Epithelial cell of prostate (primary cell): ENCODE data around the gene SYNJ2.
A peak's percentile ranks its signal among the peaks of the same experiment; 100 is the strongest.

ENCODE experiments used
- DNase-seq: peaks from one replicate; pipeline ENCODE4 v3.0.0-alpha.2; 2011; ENCODE audit warnings: low read depth, low spot score
- H3K27ac ChIP-seq: fragments of 450-650 bp; 2 replicates; pipeline ENCODE4 v1.5.1; 2017; ENCODE audit warnings: mild to moderate bottlenecking

SYNJ2 gene

GRCh38 chr6:158039178-158039557 is 57.5 kb downstream of the SYNJ2 start:
- H3K27ac ChIP-seq: no peak overlapping the region
- DNase-seq: no peak

GRCh38 chr6:158039571-158040050 is 57.9 kb downstream of the SYNJ2 start:
- DNase-seq: no peak

GRCh38 chr6:158040051-158040803 is 58.6 kb downstream of the SYNJ2 start:
- DNase-seq: no peak
- no peak overlapping the region for H3K27ac ChIP-seq

More at GRCh38 chr6:158039571-158040050, 57.9 kb downstream of the SYNJ2 start:
- H3K27ac ChIP-seq: no peak overlapping the region

GRCh38 chr6:158040804-158041347 is 59.2 kb downstream of the SYNJ2 start:
- H3K27ac ChIP-seq: peak overlapping the region; percentile 44
- no peak for DNase-seq

- H3K27ac ChIP-seq: peak overlapping the region; percentile 44
These were observed 59.7 kb downstream of the SYNJ2 start for GRCh38 chr6:158041370-158041769.

GRCh38 chr6:158041788-158042187 is 60.1 kb downstream of the SYNJ2 start:
- peak overlapping the region; percentile 44 for H3K27ac ChIP-seq
- DNase-seq: no peak

More at GRCh38 chr6:158041370-158041769, 59.7 kb downstream of the SYNJ2 start:
- no peak for DNase-seq

GRCh38 chr6:158042245-158042798 is 60.7 kb downstream of the SYNJ2 start:
- no peak for DNase-seq
- peak overlapping the region; percentile 44 for H3K27ac ChIP-seq

- DNase-seq: no peak
- no peak overlapping the region for H3K27ac ChIP-seq
These were observed 61.3 kb downstream of the SYNJ2 start for GRCh38 chr6:158043008-158043407.

GRCh38 chr6:158043586-158044524 is 62.2 kb downstream of the SYNJ2 start:
- H3K27ac ChIP-seq: no peak overlapping the region
- DNase-seq: no peak

GRCh38 chr6:158044525-158044888 is 62.8 kb downstream of the SYNJ2 start:
- no peak overlapping the region for H3K27ac ChIP-seq
- DNase-seq: no peak

GRCh38 chr6:158046201-158047126 is 64.8 kb downstream of the SYNJ2 start:
- DNase-seq: no peak
- H3K27ac ChIP-seq: no peak overlapping the region

GRCh38 chr6:158047127-158047518 is 65.5 kb downstream of the SYNJ2 start:
- H3K27ac ChIP-seq: no peak overlapping the region
- no peak for DNase-seq

GRCh38 chr6:158047563-158048323 is 66.1 kb downstream of the SYNJ2 start:
- no peak overlapping the region for H3K27ac ChIP-seq
- DNase-seq: no peak

- DNase-seq: no peak
- H3K27ac ChIP-seq: no peak overlapping the region
These were observed 66.9 kb downstream of the SYNJ2 start for GRCh38 chr6:158048589-158048988.

- peak overlapping the region; percentile 46 for H3K27ac ChIP-seq
- DNase-seq: no peak
These were observed 67.7 kb downstream of the SYNJ2 start for GRCh38 chr6:158049055-158050028.

- no peak for DNase-seq
- H3K27ac ChIP-seq: no peak overlapping the region
These were observed 68.6 kb downstream of the SYNJ2 start for GRCh38 chr6:158050107-158050735.

GRCh38 chr6:158050955-158051354 is 69.3 kb downstream of the SYNJ2 start:
- DNase-seq: no peak
- no peak overlapping the region for H3K27ac ChIP-seq
